Measurements from ENCODE around the gene TCN2. TPM values are rescaled to one million over a fixed set of nuclear protein-coding genes. Genes with fewer than 3 reads are reported as not detected.
A peak's percentile ranks its signal among the peaks of the same experiment; 100 is the strongest.
"Not testable (repeated sequence)": the region's sequence is repeated elsewhere in the genome, so short reads cannot be mapped to it uniquely, and the experiment has no call there.

The TCN2 gene
- total RNA-seq, 2 experiments from 2014 or later, result 0.48 to 0.64 TPM

DNA sequence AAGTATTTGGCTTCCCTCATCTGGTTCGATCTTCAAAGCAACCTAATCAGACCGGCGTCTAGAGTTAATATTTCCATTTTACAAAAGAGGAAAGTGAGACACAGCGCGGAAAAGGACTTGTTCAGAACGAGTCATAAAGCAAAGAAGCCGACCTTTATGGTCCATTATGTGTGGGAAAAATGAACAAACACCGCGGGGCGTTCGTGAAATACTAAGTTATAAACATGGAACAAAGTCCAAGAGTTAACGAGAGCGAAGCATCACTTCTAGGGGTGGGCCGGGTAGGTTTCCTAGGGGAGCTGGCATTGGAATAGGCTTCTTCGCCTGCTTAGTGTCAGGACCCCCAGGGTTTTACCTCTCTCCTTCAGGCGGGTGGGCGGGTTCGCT is 60.1 kb downstream of the TCN2 start:
- H3K4me1 Mint-ChIP-seq, result peaks cover 11% of the 10 kb centered on the region
- H3K27me3 Mint-ChIP-seq, result peaks cover 6% of the 10 kb centered on the region
- peak; percentile 7 for DNase-seq

DNA sequence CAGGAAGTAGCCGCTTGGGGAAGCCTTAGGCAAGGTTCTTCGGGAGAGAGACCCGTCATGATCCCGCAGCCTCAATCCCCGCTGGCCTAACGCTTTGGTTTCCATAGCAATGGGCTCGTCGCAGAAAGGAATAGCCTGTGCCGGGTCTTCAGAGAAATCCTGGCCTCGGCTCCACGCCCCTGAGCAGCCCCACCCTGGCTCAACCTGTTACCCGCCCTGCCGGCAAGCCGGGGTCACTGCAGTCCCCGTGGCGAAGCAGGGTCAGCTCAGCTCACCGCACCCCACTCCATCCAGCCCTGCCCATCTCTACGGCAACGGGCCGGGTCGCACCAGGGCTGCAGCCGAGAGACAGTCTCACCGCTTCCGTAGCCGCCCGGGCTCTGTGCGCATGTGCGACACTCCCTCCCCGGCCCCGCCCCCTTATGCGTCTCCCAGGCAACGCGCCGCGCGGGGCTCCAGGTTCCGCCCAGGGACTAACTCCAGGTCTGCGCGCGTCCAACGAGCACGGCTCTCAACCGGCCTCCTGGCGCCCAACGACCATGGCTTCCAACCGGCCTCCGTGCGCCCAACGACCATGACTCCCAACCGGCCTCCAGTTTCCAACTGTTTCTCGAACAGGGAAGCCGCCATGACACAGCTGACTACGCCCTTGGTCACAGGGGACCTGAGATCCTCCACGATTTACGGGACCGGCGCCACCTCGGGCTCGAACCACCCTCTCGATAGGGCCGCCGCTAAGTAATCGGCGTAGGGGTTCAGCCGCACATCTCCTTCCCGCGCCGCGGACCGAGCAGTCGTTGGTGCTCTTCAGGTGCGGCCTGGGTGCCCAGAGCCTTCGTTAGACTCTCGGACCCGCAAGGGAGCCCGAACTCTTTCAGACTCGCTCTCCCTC is 60.8 kb downstream of the TCN2 start, which contains the start of gene DUSP18:
TSS of gene DUSP18 (minus strand) at position 382 of the 892 bp plus-strand sequence. CDS start 3,872 bp downstream, outside the sequence.
- Mint-ChIP-seq H3K9me3 (no peaks in the 10 kb centered on the region), H3K27me3 (peaks cover 6% of the 10 kb centered on the region), H3K36me3 (peaks cover 5% of the 10 kb centered on the region), H3K27ac (peak within 1 kb of the TSS; percentile 79), H3K4me1 (peaks cover 11% of the 10 kb centered on the region), H3K4me3 (peak within 1 kb of the TSS; percentile 95)
- peak; percentile 92 for DNase-seq

More for the DNA sequence above, 60.1 kb downstream of the TCN2 start:
- Mint-ChIP-seq H3K4me3 (peak overlapping the region; percentile 95), H3K9me3 (no peaks in the 10 kb centered on the region), H3K27ac (peak overlapping the region; percentile 79), H3K36me3 (peaks cover 5% of the 10 kb centered on the region)

DNA sequence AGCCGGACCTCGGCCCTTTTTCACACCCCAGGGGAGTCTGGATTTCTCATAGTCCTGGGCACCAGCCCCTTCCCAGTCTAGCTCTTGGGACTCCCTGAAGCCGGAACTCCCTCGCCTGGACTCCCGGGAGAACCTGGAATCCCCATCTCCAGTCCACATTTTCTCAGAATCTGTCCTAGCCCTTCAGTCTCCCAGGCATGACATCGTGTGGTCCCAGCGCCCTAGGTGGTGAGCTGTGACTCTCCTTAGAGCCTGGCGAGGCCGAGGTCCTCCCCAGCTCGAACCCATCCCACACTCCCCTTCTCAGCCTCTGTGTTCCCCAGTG is 61.4 kb downstream of the TCN2 start:
- no peaks in the 10 kb centered on the region for H3K9me3 Mint-ChIP-seq
- H3K36me3 Mint-ChIP-seq, result peaks cover 4% of the 10 kb centered on the region
- H3K4me1 Mint-ChIP-seq, result peaks cover 11% of the 10 kb centered on the region
- peaks cover 6% of the 10 kb centered on the region for H3K27me3 Mint-ChIP-seq
- no peak overlapping the region for H3K27ac Mint-ChIP-seq
- H3K4me3 Mint-ChIP-seq, result peak overlapping the region; percentile 95
- DNase-seq, result no peak

DNA sequence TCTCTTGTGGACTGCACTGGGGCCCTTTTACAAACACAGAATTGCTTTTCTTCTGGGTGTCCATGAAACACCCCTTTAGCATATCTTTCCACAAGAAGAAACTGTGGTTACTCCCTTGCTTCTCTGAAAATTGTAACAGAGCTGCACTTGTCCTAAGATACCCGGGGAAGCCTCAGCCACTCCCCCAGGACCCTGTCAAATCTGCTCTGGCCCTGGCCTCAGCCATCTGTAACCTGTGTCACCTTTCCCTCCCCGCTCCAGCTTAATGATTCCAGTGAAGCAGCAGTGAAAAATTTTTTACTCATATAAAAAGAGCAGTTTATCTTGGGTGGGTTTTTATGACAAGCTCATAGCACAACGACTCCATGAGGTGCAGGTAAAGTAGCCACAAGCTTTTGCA is 64.1 kb downstream of the TCN2 start:
- Mint-ChIP-seq H3K36me3 (no peaks in the 10 kb centered on the region), H3K4me1 (peaks cover 11% of the 10 kb centered on the region), H3K9me3 (no peaks in the 10 kb centered on the region), H3K27ac (no peak overlapping the region), H3K4me3 (no peak overlapping the region), H3K27me3 (peaks cover 6% of the 10 kb centered on the region)
- DNase-seq, result no peak

DNA sequence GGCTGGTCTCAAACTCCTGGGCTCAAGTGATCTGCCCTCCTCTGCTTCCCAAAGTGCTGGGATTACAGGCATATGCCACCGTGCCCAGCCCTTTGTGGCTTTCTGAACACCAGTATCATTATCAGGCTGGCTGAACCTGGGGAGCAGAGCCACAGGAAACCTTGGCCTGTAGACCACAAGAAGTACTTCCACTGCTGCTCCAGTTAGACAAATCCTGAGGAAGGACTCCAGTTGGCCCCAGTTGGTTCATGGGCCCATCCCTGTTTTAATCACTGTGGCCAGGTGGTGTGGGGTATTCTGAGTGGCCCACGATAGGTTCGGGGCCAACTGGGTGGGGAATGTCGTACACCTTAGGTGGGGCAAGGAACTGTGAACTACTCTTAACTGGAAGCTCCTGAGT is 66.2 kb downstream of the TCN2 start:
- no peaks in the 10 kb centered on the region for H3K9me3 Mint-ChIP-seq
- peaks cover 10% of the 10 kb centered on the region for H3K27me3 Mint-ChIP-seq
- no peak overlapping the region for H3K4me3 Mint-ChIP-seq
- DNase-seq, result no peak
- no peak overlapping the region for H3K27ac Mint-ChIP-seq
- peaks cover 4% of the 10 kb centered on the region for H3K4me1 Mint-ChIP-seq
- no peaks in the 10 kb centered on the region for H3K36me3 Mint-ChIP-seq

DNA sequence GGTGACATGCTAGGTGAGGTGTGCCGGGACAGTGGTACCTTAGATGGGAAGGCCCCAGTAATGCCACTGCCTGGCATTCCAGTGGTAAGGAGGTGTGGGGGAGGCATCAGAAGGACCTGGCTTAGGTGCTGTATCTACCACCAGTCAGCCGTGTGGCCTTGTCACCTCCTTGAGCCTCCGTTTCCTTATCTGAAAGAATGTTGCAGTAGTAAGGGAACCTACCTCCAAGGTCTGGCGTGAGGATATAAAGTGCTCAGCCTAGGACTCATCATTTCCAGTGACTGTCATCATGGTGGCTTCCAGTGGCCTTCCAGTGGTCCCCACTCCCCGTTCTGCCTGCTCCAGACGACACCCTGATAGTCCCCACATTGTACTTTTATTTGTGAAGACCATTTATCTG is 67.5 kb downstream of the TCN2 start:
- H3K36me3 Mint-ChIP-seq, result no peaks in the 10 kb centered on the region
- H3K27me3 Mint-ChIP-seq, result peaks cover 4% of the 10 kb centered on the region

DNA sequence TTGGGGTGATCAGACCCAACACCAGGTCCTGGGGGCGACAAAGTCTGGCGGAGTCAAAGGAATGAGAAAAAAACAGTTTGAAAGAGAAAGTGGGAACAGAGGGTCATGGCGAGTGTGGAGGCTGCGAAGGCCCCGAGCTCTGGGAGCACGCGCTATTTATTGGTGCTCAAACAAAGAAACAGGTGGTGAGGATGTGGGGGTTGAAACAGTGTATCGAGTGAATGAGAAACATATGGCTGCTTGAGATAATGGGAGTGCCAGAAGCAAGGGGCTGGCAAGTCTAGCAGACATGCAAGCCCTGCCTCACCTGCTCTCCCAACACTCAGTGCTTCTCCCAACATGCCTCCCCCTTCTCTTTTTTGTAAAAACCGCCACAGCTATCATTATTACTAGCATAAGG is 68.5 kb downstream of the TCN2 start:
- H3K4me1 Mint-ChIP-seq, result no peaks in the 10 kb centered on the region
- no peak overlapping the region for H3K4me3 Mint-ChIP-seq
- no peaks in the 10 kb centered on the region for H3K9me3 Mint-ChIP-seq
- no peak for DNase-seq
- peaks cover 4% of the 10 kb centered on the region for H3K27me3 Mint-ChIP-seq
- no peaks in the 10 kb centered on the region for H3K36me3 Mint-ChIP-seq
- no peak overlapping the region for H3K27ac Mint-ChIP-seq

More for the DNA sequence above, 67.5 kb downstream of the TCN2 start:
- Mint-ChIP-seq H3K9me3 (no peaks in the 10 kb centered on the region), H3K27ac (no peak overlapping the region), H3K4me1 (no peaks in the 10 kb centered on the region), H3K4me3 (no peak overlapping the region)
- no peak for DNase-seq

DNA sequence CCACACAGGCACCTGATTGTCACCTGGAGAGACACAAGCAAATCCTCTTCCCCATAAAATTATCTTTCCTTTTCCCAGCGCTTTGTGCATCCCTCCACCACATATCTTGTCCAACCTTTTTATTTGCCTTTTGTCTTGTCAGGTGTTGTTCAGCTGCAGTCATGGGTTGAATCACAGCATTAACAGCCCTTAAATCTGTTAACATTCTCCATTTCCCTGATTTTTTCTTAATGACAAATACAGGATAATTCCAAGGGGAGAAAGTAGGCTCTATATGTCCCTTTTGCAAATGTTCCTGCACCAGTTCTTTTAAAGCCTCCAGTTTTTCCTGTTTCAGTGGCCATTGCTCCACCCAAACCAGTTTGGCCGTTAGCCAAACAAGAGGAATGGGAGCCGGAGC is 69.6 kb downstream of the TCN2 start:
- not testable (repeated sequence) for H3K4me3 Mint-ChIP-seq, H3K27ac Mint-ChIP-seq, H3K4me1 Mint-ChIP-seq, DNase-seq, H3K9me3 Mint-ChIP-seq, H3K36me3 Mint-ChIP-seq, H3K27me3 Mint-ChIP-seq

Other genes with a start within 250 kb of the TCN2 start
- gene RNF215, start 219.8 kb upstream of the TCN2 start, total RNA-seq, result 1 to 10 TPM; 3.3 to 3.9 TPM
- 1 to 10 TPM; 9.1 to 9.4 TPM for gene SEC14L2, start 210.2 kb upstream of the TCN2 start, total RNA-seq
- gene MTFP1, start 181.4 kb upstream of the TCN2 start, total RNA-seq, result 100 to 1,000 TPM; 109 to 114 TPM
- gene SEC14L3, start 135.2 kb upstream of the TCN2 start, total RNA-seq, result not detected
- not detected for gene SEC14L4, start 101.5 kb upstream of the TCN2 start, total RNA-seq
- not detected for gene SEC14L6, start 60.4 kb upstream of the TCN2 start, total RNA-seq
- gene GAL3ST1, start 32.5 kb upstream of the TCN2 start, total RNA-seq, result not detected
- 100 to 1,000 TPM; 196 to 199 TPM for gene PES1, start 15.3 kb upstream of the TCN2 start, total RNA-seq
- 1 to 10 TPM; 3.2 to 3.6 TPM for gene SLC35E4, start 28.6 kb downstream of the TCN2 start, total RNA-seq
- 1 to 10 TPM; 4.8 to 5.6 TPM for gene DUSP18, start 60.7 kb downstream of the TCN2 start, total RNA-seq
- under 1 TPM; 0.45 to 0.84 TPM for gene OSBP2, start 87.7 kb downstream of the TCN2 start, total RNA-seq

All from activated naive CD8-positive, alpha-beta T cell treated with anti-CD3 and anti-CD28 coated beads for 36 hours (primary cell).